GM12891 (cell line): Measurements from ENCODE around the gene TNFRSF4.

Experiments
- DNase-seq: peaks from one replicate; pipeline ENCODE4 v3.0.0; 2011; ENCODE audit warnings: low spot score; ENCODE audit not compliant: insufficient read length
- FAIRE-seq: peaks from 2 replicates; lab custom pipeline; 2011; peaks lifted over from hg19 to GRCh38; lab: Jason Lieb, UNC
- PAX5 ChIP-seq: IDR thresholded peaks from 2 replicates; pipeline ENCODE4 v1.6.1; 2011; ENCODE audit warnings: low read length, moderate library complexity, mild to moderate bottlenecking; ENCODE audit not compliant: insufficient read depth, severe bottlenecking
- POLR2A ChIP-seq: IDR thresholded peaks from 2 replicates; pipeline ENCODE4 v1.6.1; 2011; ENCODE audit warnings: low read depth, low read length, control low read depth
- POLR2AphosphoS5 ChIP-seq: IDR thresholded peaks from 2 replicates; pipeline ENCODE4 v1.6.1; 2011; ENCODE audit warnings: low read depth, low read length, control low read depth
- POU2F2 ChIP-seq: IDR thresholded peaks from 2 replicates; pipeline ENCODE4 v1.6.1; 2011; ENCODE audit warnings: low read depth, mild to moderate bottlenecking, control low read depth, low read length, moderate library complexity
- SPI1 ChIP-seq: IDR thresholded peaks from 2 replicates; pipeline ENCODE4 v1.6.1; 2011; ENCODE audit warnings: low read depth, low read length, control low read depth
- TAF1 ChIP-seq: IDR thresholded peaks from 2 replicates; pipeline ENCODE4 v1.6.1; 2011; ENCODE audit warnings: low read depth, low read length, control low read depth

TNFRSF4 gene

DNA sequence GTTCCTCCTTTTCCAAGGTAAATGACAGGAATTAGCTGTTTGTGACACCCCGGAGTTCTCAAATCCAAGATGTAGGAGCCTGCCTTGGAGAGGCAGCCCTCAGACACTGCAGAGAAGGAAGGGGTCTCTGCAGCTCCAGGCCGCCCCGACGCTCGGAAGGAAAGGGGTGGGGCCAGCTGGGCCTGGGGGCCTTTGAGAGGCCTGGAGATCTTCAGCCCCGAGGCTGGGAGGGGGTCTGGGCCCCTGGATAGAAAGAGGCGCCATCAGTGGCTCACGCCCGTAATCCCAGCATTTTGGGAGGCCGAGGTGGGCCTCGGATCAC is 6.4 kb downstream of the TNFRSF4 start:
- FAIRE-seq (no peak), DNase-seq (no peak)
- TF ChIP-seq POLR2AphosphoS5: no peak
- no peak for TF ChIP-seq SPI1
- TF ChIP-seq POLR2A: no peak
- no peak for TF ChIP-seq PAX5
- TF ChIP-seq POU2F2: no peak
- TF ChIP-seq TAF1: no peak

- TF ChIP-seq PAX5 (no peak), POLR2A (no peak), POLR2AphosphoS5 (no peak), POU2F2 (no peak), TAF1 (no peak), SPI1 (no peak)
- no peak for FAIRE-seq
- no peak for DNase-seq
Observed at GRCh38 chr1:1206966-1207531, 6.9 kb downstream of the TNFRSF4 start.

GRCh38 chr1:1206376-1206965 is 7.5 kb downstream of the TNFRSF4 start, which contains the start of gene TNFRSF18:
TSS of gene TNFRSF18 (minus strand) at chr1:1206592. CDS start at chr1:1206571, 21 bp downstream.
- peak; percentile 85 for FAIRE-seq
- DNase-seq: no peak
- TF ChIP-seq PAX5 (no peak), SPI1 (no peak), POU2F2 (peak; percentile 90; the same call in 1 of the 2 replicates), POLR2AphosphoS5 (no peak), POLR2A (no peak)

DNA sequence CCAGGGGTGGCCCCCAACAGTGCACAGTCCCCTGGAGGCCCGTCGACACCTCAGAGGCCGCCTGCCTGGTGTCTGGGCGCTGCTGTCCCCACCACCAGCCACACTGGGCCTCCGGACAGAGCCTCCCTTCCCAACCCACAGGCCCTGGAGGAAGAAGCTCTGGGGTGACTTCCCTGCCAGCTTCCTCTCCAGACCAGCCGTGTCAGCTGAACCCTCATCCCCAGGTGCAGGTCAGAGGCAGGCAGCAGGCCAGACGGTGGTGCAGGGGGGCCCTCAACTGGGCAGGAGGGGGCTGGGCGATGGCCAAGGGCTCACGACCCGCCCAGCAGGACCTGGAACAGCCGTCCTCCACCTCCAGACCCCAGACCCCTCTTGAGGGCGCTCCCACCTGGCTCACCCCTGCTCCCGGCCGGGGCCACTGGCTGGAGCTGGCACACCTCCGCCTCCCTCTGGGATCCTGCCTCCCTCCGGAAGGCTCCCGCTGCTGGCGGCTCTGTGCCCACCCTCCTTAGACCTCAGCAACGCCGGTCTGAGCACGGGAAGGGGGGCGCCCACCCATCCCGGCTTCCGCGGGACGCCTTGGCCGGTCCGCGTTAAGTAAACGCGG is 8.1 kb downstream of the TNFRSF4 start:
- FAIRE-seq (peak; percentile 5), DNase-seq (no peak)
- TF ChIP-seq POLR2A (no peak), SPI1 (no peak), POLR2AphosphoS5 (no peak), TAF1 (no peak), PAX5 (no peak), POU2F2 (no peak)

DNA sequence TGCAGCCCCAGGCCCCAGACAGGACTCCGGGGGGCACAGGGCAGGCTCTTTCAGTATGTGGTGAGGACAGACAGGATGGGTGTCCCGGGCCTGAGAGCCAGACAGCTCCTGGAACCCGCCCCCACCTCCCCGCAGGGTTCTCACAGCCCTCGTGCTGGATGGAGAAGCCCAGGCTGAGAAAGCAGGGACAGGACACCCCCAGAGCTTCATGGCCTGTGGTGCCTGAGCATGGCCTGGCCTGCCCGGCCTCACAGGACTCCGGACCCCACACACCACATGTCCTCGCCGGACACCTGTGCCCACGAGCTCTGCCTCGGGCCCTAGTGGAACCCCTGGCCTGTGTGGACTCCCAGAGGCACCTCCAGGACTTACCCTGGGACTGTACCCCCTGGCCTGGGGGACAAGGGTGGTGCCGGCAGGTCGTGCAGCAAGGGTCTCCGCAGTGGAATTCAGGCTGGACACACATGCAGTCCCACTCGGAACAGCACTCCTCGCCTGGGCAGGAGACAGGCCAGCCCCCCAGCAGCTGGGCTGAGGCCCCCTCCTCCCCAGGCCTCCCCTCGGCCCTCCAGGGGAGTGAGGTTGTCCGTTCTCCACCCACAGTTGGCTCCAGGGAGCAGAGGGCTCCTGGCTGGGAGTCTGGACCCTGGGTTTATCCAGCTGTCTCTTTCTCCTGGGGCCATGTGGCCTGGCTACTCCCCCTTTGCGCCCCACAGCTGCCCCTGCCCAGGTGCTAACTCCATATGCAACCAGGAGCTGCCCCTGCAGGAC is 8.8 kb downstream of the TNFRSF4 start:
- no peak for DNase-seq
- FAIRE-seq: no peak
- TF ChIP-seq POLR2AphosphoS5 (no peak), TAF1 (no peak), SPI1 (no peak), POLR2A (no peak), PAX5 (no peak), POU2F2 (no peak)

DNA sequence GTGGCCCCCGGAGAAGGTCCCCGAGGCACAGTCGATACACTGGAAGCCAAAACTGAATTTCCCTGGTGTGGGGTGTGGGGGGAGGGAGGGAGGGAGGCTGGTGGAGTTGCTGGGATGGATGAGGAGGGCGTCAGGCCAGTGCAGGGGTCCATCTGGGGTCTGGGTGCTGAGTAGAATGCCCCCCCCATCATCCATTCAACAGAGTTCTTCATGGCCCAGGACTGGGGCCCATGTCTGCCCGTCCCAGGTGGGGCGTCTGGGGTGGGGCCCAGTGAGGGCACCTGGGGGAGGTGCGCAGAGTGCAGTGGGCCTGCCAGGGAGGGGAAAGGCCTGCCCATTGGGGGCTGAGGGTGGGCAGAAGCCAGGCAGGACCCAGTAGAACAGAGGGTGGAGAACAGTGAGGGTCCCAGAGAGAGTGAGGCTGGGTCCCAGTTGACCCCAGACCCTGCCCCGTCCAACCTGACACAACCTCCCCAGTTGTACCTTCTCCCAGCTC is 9.5 kb downstream of the TNFRSF4 start:
- FAIRE-seq (no peak), DNase-seq (no peak)
- TF ChIP-seq TAF1 (no peak), PAX5 (no peak), POU2F2 (no peak), SPI1 (no peak), POLR2A (no peak), POLR2AphosphoS5 (no peak)

GRCh38 chr1:1203561-1204424 is 10.2 kb downstream of the TNFRSF4 start:
- DNase-seq: no peak
- FAIRE-seq: no peak
- TF ChIP-seq PAX5 (no peak), POLR2A (no peak), SPI1 (no peak), POLR2AphosphoS5 (no peak), POU2F2 (no peak), TAF1 (no peak)

DNA sequence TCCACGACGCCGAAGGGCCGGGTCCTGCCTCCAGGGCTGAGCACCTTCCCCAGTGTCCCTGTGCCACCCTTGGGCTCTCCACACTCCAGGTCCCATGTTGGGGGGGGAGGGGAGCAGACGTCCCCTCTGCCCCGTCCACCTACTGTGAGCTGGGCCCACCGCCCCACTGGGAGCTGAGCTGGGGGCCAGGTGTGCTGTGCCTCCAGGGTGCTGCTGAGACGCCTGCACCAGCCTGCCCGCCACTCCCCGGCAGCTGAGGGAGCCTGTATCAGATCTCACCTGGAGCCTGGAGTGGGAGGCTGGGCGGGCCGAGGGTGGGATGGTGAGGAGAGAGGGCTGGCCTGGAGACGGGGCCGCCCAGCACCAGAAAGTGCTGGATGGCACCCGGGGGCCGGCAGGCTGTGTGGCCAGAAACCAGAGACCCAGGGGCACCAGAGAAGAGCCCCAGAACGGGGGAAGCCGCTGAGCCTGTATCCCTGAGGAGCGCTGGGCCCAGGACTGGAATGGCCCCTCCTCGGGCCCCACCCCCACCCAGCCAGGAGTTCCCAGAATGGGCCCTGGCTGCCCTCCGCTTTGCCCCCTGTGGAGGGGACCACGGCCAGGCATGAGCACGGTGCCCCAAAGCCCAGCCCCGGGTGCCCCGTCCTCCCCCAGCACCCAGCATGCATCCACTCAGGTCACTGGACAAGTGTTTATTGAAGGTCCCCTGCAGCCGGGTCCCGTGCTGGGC is 11.0 kb downstream of the TNFRSF4 start:
- FAIRE-seq: no peak

More for the DNA sequence above, 11.0 kb downstream of the TNFRSF4 start:
- no peak for DNase-seq
- TF ChIP-seq TAF1 (no peak), POU2F2 (no peak), PAX5 (no peak), POLR2A (no peak), SPI1 (no peak), POLR2AphosphoS5 (no peak)
